ENCODE results near the gene DIDO1.

Gene DIDO1

DNA sequence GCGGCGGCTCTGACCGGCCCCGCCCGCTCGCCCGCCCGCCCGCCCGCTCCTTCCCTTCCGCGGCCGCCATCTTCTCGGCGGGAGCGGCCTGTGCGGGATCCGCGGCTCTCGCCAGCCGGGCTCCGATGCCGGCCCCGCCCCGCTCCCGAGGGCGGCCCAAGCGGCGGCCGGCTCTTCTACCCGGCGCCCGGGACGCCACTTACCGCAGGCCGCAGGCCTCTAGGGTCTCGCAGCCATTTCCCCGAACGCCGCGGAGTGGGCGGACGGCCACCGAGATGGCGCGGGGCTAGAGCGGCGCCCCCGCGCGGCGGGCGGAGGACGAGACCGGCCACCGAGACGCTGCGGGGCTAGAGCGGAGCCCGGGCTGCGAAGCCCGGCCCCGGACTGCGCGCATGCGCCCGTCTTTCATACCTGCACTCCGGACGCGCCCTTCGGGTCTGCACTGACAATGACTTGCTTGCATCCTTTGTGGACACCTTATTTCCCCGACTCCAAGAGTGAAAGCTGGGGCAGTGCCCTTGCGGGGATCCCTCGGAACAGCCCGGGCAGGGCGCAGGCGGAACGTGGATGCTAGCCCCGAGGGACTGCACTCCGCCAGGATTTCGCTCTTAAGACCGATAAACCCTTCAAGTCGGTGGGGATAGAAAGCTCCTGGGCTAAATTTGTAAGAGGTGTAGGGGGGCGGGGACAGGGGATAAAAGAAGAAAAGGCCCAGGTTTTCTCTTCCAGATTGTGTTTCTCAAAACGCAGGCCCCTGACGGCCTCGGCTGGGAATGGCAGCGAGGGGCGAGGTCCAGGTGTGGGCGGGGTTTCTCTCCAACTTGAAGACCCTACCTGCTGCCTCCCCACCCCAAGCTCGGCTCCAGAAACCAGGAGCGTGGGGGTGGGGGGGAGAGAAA, at the start of gene DIDO1:
TSS of gene DIDO1 (minus strand) at position 277 of the 899 bp plus-strand sequence.
- peak; percentile 69 for DNase-seq (ENCODE audit: low read depth)

- DNase-seq (ENCODE audit: low read depth): no peak
Measured at GRCh38 chr20:62975251-62975760, 49.0 kb upstream of the DIDO1 start.

DNA sequence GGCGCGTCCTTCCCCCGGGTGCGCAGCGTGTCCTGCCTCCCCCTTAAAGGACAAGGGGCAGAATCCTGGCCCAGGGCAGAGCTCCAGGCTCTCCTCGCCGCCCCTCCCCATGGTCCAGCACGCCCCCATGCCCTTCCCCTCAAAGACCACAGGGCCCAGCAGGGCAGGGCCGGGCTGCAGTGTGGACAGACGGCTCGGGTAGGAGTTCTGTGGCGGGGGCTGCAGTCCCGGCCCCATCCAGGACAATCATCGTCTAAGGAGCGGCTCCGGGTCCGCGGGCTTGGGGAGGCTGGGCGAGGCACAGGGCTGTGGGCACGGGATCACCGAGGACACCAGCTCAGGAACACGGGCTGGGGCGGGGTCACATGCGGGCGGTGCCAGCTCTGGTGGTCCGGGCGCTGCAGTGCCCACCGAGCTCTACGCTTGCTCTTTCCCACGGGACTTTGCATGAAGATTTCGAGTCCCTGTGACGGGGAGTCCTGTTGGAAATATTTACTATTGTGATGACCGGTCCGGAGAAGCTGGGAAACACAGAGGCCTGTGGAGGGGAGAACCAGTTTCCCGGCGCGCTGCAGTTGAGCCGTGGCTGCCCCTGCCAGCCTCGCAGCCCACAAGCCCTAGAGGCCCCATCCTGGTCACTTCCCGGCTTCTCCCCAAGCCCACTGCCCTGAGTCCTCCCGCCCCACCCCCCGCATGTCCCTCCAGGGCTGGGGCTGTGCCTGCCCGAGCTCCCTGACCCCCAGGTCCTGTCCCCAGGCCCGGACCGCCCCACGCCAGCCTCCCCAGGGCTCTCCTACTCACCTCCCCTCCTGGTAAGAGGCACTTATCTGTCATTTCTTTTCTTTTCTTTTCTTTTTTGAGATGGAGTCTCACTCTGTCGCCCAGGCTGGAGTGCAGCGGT, 46.8 kb upstream of the DIDO1 start:
- DNase-seq (ENCODE audit: low read depth): no peak

- DNase-seq (ENCODE audit: low read depth): peak; percentile 65
Measured at GRCh38 chr20:62971950-62972844, 45.9 kb upstream of the DIDO1 start.

DNA sequence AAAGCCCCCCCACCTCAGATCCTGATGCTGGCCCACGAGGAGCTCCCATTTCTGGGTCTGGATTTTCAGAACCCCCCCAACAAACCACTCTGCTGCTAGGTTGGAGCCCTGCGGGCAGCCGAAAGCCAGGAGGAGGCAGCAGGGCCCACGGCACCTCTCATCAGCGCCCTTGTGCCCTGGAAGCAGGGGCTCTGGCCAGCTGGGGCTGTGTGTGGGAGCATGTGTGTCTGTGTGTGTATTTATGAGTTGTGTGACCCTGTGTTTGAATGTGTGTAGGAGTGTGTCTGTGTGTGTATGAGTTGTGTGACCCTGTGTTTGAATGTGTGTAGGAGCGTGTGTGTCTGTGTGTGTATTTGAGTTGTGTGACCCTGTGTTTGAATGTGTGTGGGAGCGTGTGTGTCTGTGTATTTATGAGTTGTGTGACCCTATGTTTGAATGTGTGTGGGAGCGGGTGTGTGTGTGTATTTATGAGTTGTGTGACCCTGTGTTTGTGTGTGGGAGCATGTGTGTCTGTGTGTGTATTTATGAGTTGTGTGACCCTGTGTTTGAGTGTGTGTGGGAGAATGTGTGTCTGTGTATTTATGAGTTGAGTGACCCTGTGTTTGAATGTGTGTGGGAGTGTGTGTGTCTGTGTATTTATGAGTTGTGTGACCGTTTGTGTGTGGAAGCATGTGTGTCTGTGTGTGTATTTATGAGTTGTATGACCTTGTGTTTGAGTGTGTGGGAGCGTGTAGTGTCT, 45.1 kb upstream of the DIDO1 start:
- no peak for DNase-seq (ENCODE audit: low read depth)

DNA sequence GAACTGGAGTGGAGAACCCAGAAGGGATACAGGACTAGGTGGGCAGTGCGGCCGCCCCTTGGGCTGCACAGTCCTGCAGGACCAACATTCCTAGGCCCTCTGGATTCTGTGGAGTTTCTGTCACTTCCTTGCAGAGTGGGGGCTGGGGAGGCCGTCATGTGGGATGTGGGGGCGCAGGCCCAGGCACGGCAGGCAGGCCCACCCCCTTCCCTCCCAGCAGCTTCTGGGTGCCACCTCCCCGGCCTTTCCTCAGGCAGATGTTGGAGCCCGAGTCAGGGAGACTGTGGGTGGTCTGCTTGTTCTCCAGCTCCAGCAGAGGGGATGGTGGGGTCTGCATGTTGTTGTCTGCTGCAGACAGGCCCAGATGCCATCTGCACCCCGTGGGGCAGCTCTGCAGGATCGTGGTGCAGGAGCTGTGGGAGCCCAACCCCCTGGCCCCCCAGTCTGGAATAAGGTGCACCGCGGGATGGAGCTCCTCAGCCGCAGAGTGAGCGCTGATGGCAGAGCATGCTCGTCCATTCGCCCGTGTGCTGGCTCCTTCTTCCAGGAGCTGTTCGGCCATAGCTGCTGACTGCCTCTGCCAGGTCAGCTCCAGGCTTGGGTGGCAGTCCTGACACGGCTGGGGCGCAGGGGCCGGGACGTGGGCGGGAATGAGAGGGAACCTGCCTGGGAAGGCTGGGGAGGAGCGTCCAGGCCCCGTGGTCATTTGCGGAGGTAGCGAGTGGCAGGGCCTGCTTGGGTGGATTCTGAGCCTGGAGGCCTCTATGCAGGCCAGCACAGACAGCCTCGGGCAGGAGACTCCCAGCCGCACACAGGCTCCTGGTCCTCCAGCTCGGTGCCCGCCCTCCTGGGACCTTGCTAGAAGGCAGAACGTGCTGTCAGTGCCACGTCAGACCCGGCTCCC, 44.3 kb upstream of the DIDO1 start:
- DNase-seq (ENCODE audit: low read depth): no peak

DNA sequence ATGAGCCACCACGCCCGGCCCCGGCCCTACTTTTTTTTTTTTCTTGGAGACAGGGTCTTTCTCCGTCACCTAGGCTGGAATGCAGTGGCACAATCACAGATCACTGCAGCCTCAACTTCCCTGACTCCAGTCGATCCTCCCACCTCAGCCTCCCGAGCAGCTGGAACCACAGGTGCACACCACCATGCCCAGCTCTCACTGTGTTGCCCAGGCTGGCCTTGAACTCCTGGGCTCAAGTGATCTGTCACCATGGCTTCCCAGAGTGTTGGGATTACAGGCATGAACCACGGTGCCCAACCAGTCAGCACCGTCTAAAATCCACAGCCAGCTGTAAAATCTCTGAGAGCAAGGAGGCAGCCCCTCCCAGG, 43.6 kb upstream of the DIDO1 start:
- no peak for DNase-seq (ENCODE audit: low read depth)

- no peak for DNase-seq (ENCODE audit: low read depth)
Measured at GRCh38 chr20:62969179-62969760, 43.0 kb upstream of the DIDO1 start.

- no peak for DNase-seq (ENCODE audit: low read depth)
Measured at GRCh38 chr20:62968378-62969178, 42.3 kb upstream of the DIDO1 start.

DNA sequence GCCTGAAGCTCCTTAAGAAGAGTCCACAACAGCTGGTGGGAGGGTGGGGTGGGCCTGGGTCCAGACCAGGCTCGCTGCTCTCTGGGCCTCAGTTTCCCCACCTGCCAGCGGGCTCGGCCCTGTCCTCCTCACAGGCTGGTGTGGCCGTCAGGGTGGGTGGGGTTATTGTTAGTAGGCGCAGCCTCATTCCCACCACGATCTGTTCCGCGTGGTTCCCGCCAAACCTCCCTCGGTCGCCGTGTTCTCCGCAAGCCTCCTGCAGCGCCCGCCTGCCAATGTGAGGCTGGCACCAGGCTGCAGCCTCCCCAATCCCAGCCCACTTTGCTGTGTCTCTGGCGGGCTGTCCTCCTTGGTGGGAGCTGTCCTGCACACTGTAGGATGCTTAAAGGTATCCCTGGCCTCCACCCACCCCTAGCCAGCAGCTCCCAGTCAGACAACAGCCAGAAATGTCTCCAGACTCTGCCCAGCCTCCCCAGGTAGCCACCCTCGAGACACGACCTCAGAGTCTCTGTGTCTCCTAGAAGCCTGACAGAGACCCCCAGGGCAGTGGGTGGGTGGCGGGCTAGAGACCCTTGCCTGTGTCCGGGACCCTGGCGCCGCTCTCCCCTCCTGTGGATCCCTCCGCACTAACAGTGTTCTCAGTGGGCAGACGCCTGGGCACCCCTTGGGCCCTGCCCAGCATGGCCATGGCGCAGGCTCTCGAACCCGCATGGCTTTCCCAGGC, 41.5 kb upstream of the DIDO1 start:
- no peak for DNase-seq (ENCODE audit: low read depth)

- no peak for DNase-seq (ENCODE audit: low read depth)
Measured at GRCh38 chr20:62967149-62967501, 40.8 kb upstream of the DIDO1 start.

GRCh38 chr20:62966212-62967148, 40.2 kb upstream of the DIDO1 start:
- no peak for DNase-seq (ENCODE audit: low read depth)

DNA sequence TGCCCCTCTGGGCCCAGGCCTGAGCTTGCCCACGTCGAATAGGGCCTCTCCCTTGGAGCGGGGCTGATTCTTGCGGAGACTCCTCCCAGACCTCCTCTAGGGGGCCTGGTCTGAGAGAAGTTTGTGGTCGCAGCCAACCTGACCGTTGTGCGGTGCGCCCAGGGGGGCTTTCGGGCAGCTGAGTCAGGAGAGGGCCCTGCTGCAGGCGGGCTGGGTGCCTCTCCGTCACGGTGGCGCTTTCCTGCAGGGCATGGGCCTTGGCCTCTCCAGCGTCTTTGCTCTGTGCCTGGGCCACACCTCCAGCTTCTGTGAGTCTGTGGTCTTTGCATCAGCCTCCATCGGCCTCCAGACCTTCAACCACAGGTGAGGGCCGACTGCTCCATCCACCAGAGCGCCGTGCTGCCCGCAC, 39.1 kb upstream of the DIDO1 start:
- no peak for DNase-seq (ENCODE audit: low read depth)

DNA sequence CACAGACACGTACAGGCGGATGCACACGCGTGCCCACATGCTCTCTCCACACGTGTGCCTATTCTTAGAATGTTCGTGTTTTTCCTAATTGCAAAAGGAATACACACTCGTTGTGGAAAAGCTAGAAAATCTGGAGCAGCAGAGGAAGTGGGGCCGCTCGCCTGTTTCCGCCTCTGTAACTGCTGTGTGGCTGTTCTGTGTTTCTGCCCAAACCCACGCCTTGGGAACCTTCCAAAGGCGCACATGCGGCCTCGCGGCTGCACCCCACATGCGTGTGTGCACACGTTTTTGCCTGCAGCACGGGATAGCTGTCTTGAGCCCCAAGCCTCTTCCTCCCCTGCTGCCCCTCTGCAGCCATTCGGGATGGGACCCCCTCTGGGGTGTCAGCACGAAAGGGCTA, 38.4 kb upstream of the DIDO1 start:
- no peak for DNase-seq (ENCODE audit: low read depth)

GRCh38 chr20:62963614-62964397, 37.5 kb upstream of the DIDO1 start:
- no peak for DNase-seq (ENCODE audit: low read depth)
